K562 (cell line): ENCODE results near the gene PBX1. TPM values are rescaled to one million over a fixed set of nuclear protein-coding genes. Genes with fewer than 3 reads are reported as not detected.

Experiments
- ATAC-seq: fragments of 200-7000 bp; cut with Tn5 transposase; 3 replicates; pipeline ENCODE4 v1.9.1; 2020; ENCODE audit warnings: moderate library complexity
- BruUV-seq: library from RNA; stranded (reverse); fragments of 400-500 nt; replicated peaks from 2 replicates; lab custom pipeline; 2021; lab: Mats Ljungman, UMichigan
- CTCF ChIA-PET: fragments of 300-600 bp; formaldehyde crosslinking; extraction: SDS; loops from one replicate; lab custom pipeline; 2021; ENCODE audit warnings: low intra/inter-chr PET ratio; lab: Yijun Ruan, JAX
- POLR2A ChIA-PET: fragments of 300-600, 350-650 bp; sonication (Branson Sonifier 250); formaldehyde crosslinking; extraction: SDS; loops from one replicate; lab custom pipeline; 2021; ENCODE audit warnings: antibody characterized with exemption, inconsistent platforms; lab: Yijun Ruan, JAX
- DNase-seq, 4 experiments: peaks; one replicate each; pipeline versions ENCODE4 v3.0.0 to v3.0.0-alpha.2; 2011 to 2018; ENCODE audit warnings: low spot score in 3 of 4, mixed read lengths in 3 of 4; ENCODE audit errors: extremely low read depth in 1 of 4
- FAIRE-seq: peaks from 2 replicates; lab custom pipeline; 2011; peaks lifted over from hg19 to GRCh38; lab: Jason Lieb, UNC
- H2AFZ ChIP-seq: 2 replicates; pipeline ENCODE4 v1.6.0; 2011; ENCODE audit warnings: low read depth, low read length, control low read depth, inconsistent platforms
- H3K27ac ChIP-seq: fragments of 200-600 bp; 3 replicates; pipeline ENCODE4 v1.8.0; 2011; ENCODE audit warnings: low read depth, mild to moderate bottlenecking, control low read depth, inconsistent platforms, low read length, moderate library complexity, mixed read lengths; ENCODE audit errors: extremely low read depth
- H3K27me3 ChIP-seq, 2 experiments: fragments of 300-600 bp in 1 of 2; 2 replicates in 1 of 2; 3 replicates in 1 of 2; pipeline versions ENCODE4 v1.6.0 to v1.8.0; 2011; ENCODE audit warnings: inconsistent platforms in 2 of 2, low read length in 2 of 2, mild to moderate bottlenecking in 1 of 2, mixed read lengths in 1 of 2, moderate library complexity in 1 of 2; ENCODE audit not compliant: control insufficient read depth in 2 of 2, insufficient read depth in 2 of 2
- H3K36me3 ChIP-seq: fragments of 300-600 bp; 3 replicates; pipeline ENCODE4 v1.8.0; 2011; ENCODE audit warnings: mild to moderate bottlenecking, low read length, inconsistent platforms; ENCODE audit not compliant: control insufficient read depth, insufficient read depth
- H3K4me1 ChIP-seq, 2 experiments: fragments of 200-600 bp in 1 of 2; replicated peaks in 1 of 2; 2 replicates in 1 of 2; 3 replicates in 1 of 2; pipeline versions ENCODE4 v1.5.1 to v1.8.0; 2011; ENCODE audit warnings: inconsistent platforms in 2 of 2, low read length in 2 of 2, mild to moderate bottlenecking in 1 of 2, mixed read lengths in 1 of 2, moderate library complexity in 1 of 2; ENCODE audit not compliant: control insufficient read depth in 2 of 2, insufficient read depth in 2 of 2
- H3K4me2 ChIP-seq: 2 replicates; pipeline ENCODE4 v1.6.1; 2011; ENCODE audit warnings: low read length, control low read depth, inconsistent platforms, mixed read lengths; ENCODE audit not compliant: insufficient read depth
- H3K4me3 ChIP-seq: fragments of 200-600 bp; sonication (generic), shearing (Covaris generic); 2 replicates; pipeline ENCODE4 v1.5.1; 2016; ENCODE audit warnings: control low read depth, inconsistent platforms
- H3K79me2 ChIP-seq: fragments of 200-600 bp; 3 replicates; pipeline ENCODE4 v1.8.0; 2011; ENCODE audit warnings: low read length, inconsistent platforms; ENCODE audit not compliant: control insufficient read depth, insufficient read depth
- H3K9ac ChIP-seq, 2 experiments: 2 replicates each; pipeline versions ENCODE4 v1.6.0 to v1.6.1; 2011; ENCODE audit warnings: low read depth in 2 of 2, low read length in 2 of 2, control low read depth in 1 of 2, inconsistent platforms in 1 of 2, mild to moderate bottlenecking in 1 of 2, mixed read lengths in 1 of 2; ENCODE audit not compliant: insufficient read depth in 1 of 2
- H3K9me1 ChIP-seq: one replicate; pipeline ENCODE4 v1.6.0; 2011; ENCODE audit warnings: inconsistent platforms, mild to moderate bottlenecking, low read length, moderate library complexity; ENCODE audit not compliant: control insufficient read depth, insufficient read depth
- H3K9me3 ChIP-seq: replicated peaks from 2 replicates; pipeline ENCODE4 v1.5.1; 2011; ENCODE audit warnings: low read depth, low read length, inconsistent platforms; ENCODE audit not compliant: control insufficient read depth, insufficient read depth
- H4K20me1 ChIP-seq: replicated peaks from 2 replicates; pipeline ENCODE4 v1.6.1; 2011; ENCODE audit warnings: low read length, inconsistent platforms, mixed read lengths; ENCODE audit not compliant: control insufficient read depth, insufficient read depth
- HNRNPH1 ChIP-seq: fragments of 200-400 bp; formaldehyde crosslinking; optimal IDR thresholded peaks from 2 replicates; pipeline ENCODE3; 2017; ENCODE audit warnings: low read depth, mild to moderate bottlenecking, low read length, moderate library complexity
- KLF13 ChIP-seq: fragments of 450-650 bp; IDR thresholded peaks from 2 replicates; pipeline ENCODE4 v1.6.1; 2016; ENCODE audit warnings: missing genetic modification characterization, low read depth, mild to moderate bottlenecking, missing compliant biosample characterization, moderate library complexity, borderline replicate concordance
- NELFE ChIP-seq: IDR thresholded peaks from 2 replicates; pipeline ENCODE4 v1.6.1; 2011; ENCODE audit warnings: mild to moderate bottlenecking; ENCODE audit not compliant: insufficient read depth, insufficient read length
- PCBP1 ChIP-seq: fragments of 200-400 bp; formaldehyde crosslinking; IDR thresholded peaks from 2 replicates; pipeline ENCODE4 v1.6.1; 2018; ENCODE audit warnings: mild to moderate bottlenecking, low read depth, low read length; ENCODE audit not compliant: poor library complexity, severe bottlenecking
- TFAM ChIP-seq: fragments of 250-450 bp; sonication (Bioruptor Pico); conservative IDR thresholded peaks from 2 replicates; pipeline ENCODE4 v1.5.0; 2021; ENCODE audit warnings: mild to moderate bottlenecking, moderate library complexity
- ZNF717 ChIP-seq: fragments of 250-450 bp; sonication (Bioruptor Pico); IDR thresholded peaks from 2 replicates; pipeline ENCODE4 v1.5.0; 2021
- WGBS: fragments of 100-300 bp; shearing (Covaris generic); methylation state at CpG from one replicate; pipeline ENCODE4 v1.1.6; 2016; ENCODE audit warnings: low coverage, mixed read lengths; ENCODE audit not compliant: insufficient coverage; ENCODE audit errors: missing lambda C conversion rate; 5-methylcytosine and 5-hydroxymethylcytosine counted together
- in situ Hi-C: fragments of 300-500 bp; cut with MboI; formaldehyde crosslinking; loops from 4 replicates; pipeline ENCODE4 v1.15.0; 2018; ENCODE audit warnings: inconsistent platforms, mixed read lengths
- intact Hi-C: fragments of 100-400 bp; cut with micrococcal nuclease; formaldehyde crosslinking; loops from 2 replicates; pipeline ENCODE4 v1.14.2; 2022
- polyA plus RNA-seq, 8 experiments: library from polyadenylated mRNA; depleted of rRNA in 4 of 8; stranded (reverse) in 5 of 8; unstranded in 3 of 8; fragments of >200 nt; fragmentation: Nextera tagmentation in 2 of 8; fragmentation: Illumina TruSeq in 1 of 8; extraction: Ambion mirVana in 2 of 8; extraction: Trizol in 1 of 8; gene quantifications; 2 replicates each; pipeline versions ENCODE4 v1.2.1 to v1.2.3, GENCODE V29; 2011 to 2014; ENCODE audit warnings: inconsistent platforms in 1 of 8, missing spikeins in 1 of 8
- total RNA-seq, 7 experiments: library from RNA; depleted of rRNA in 6 of 7; stranded (reverse); fragments of >200 nt in 6 of 7; fragmentation: Illumina TruSeq in 2 of 7; extraction: Trizol in 2 of 7; gene quantifications; 2 replicates each; pipeline versions ENCODE4 v1.2.1 to v1.2.3, GENCODE V29; 2011 to 2021; ENCODE audit warnings: low replicate concordance in 1 of 7
- TF ChIP-seq, protein P1 (sequence below): fragments of 450-650 bp; IDR thresholded peaks from 2 replicates; pipeline ENCODE4 v1.6.1; 2017; ENCODE audit warnings: antibody characterized with exemption
- TF ChIP-seq, protein P2 (sequence below): fragments of 450-650 bp; IDR thresholded peaks from 2 replicates; pipeline ENCODE4 v1.6.1; 2016

The PBX1 gene
- total and polyA plus RNA-seq, 9 of the 15 experiments (the other 6 are each of a cell fraction or from before 2014, with no cell fraction given), result 0.03 to 0.62 (median 0.17) TPM

DNA sequence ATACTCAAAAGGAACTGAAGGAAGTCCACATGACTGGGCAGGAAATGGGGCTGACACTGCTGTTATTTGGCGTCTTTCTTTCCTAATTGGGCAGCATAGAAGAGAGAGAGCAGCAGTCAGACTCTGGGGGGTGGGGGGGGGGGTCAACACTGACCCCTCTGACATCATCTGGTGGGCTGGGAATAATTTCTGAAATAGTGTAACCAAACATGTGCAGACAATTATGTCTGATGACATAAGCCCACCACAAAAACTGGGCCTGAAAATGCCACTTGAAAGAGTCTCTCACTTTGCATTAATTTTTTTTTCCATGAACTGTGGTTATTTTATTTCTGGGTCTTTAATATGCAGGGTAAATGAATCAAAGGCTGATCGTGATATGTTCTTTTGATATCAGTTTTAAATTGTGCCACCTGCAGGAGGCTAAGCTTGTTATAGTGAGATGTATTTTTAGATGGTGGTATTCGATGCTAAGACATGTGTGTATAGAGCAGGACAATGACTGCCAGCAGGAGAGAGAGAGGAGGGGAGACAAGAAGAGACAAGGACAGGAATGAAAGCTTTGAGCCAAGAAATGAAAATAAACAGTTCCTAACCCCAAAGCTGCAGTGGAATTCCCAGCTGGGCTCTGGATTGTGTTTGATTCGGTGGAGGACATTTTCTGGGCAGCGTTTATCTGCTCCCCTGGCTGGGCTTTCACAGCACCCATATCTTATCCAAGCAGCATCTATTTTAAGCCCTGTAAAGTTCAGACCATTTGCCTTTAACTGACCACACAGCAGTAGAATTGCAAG lies 264.7 kb downstream of the PBX1 start:
- BruUV-seq, result no TSS peak
- DNase-seq (no peak), FAIRE-seq (no peak), ATAC-seq (no peak)
- Histone ChIP-seq H3K4me1 (no peaks in the 10 kb centered on the region), H3K9me3 (no peaks in the 10 kb centered on the region), H3K79me2 (no peaks in the 10 kb centered on the region), H3K9ac (no peak overlapping the region), H3K4me3 (no peak overlapping the region), H2AFZ (no peak overlapping the region), H3K27me3 (no peaks in the 10 kb centered on the region; a peak in 2 of 5 replicates), H4K20me1 (no peaks in the 10 kb centered on the region), H3K36me3 (no peaks in the 10 kb centered on the region), H3K9me1 (no peaks in the 10 kb centered on the region), H3K27ac (no peak overlapping the region), H3K4me2 (no peak overlapping the region)
- ChIA-PET POLR2A (no interaction called here), CTCF (no interaction called here)
- in situ Hi-C loops (no loop called here), intact Hi-C loops (no loop called here)
- 1% methylated on average over 5 of the region's 5 CpGs for WGBS
- TF ChIP-seq TFAM (CRISPR knock-in tag) (no peak), KLF13 (tag) (no peak), HNRNPH1 (no peak), NELFE (no peak), PCBP1 (no peak), ZNF717 (no peak)
- TF ChIP-seq, protein P1, sequence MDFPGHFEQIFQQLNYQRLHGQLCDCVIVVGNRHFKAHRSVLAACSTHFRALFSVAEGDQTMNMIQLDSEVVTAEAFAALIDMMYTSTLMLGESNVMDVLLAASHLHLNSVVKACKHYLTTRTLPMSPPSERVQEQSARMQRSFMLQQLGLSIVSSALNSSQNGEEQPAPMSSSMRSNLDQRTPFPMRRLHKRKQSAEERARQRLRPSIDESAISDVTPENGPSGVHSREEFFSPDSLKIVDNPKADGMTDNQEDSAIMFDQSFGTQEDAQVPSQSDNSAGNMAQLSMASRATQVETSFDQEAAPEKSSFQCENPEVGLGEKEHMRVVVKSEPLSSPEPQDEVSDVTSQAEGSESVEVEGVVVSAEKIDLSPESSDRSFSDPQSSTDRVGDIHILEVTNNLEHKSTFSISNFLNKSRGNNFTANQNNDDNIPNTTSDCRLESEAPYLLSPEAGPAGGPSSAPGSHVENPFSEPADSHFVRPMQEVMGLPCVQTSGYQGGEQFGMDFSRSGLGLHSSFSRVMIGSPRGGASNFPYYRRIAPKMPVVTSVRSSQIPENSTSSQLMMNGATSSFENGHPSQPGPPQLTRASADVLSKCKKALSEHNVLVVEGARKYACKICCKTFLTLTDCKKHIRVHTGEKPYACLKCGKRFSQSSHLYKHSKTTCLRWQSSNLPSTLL, result no peak
- TF ChIP-seq, protein P2, sequence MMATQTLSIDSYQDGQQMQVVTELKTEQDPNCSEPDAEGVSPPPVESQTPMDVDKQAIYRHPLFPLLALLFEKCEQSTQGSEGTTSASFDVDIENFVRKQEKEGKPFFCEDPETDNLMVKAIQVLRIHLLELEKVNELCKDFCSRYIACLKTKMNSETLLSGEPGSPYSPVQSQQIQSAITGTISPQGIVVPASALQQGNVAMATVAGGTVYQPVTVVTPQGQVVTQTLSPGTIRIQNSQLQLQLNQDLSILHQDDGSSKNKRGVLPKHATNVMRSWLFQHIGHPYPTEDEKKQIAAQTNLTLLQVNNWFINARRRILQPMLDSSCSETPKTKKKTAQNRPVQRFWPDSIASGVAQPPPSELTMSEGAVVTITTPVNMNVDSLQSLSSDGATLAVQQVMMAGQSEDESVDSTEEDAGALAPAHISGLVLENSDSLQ, result no peak
